ENCODE results near the gene CD320. TPM values are rescaled to one million over a fixed set of nuclear protein-coding genes. Genes with fewer than 3 reads are reported as not detected.

Gene CD320
- total RNA-seq, 1 donor = 40.1 TPM

- H3K4me3 ChIP-seq (ENCODE audit: low read depth, low read length) = no peak overlapping the region
- no peak for TF ChIP-seq CTCF (IDR thresholded peaks at IDR 0.05; ENCODE audit: insufficient read depth, low read length)
- no peak for DNase-seq (ENCODE audit: low read depth)
Measured at GRCh38 chr19:8331263-8331845, 23.2 kb upstream of the CD320 start.

GRCh38 chr19:8329996-8330395 is 21.8 kb upstream of the CD320 start:
- no peak for DNase-seq (ENCODE audit: low read depth)
- TF ChIP-seq CTCF (IDR thresholded peaks at IDR 0.05; ENCODE audit: insufficient read depth, low read length) = no peak
- H3K4me3 ChIP-seq (ENCODE audit: low read depth, low read length) = no peak overlapping the region

- no peak for DNase-seq (ENCODE audit: low read depth)
- TF ChIP-seq CTCF (IDR thresholded peaks at IDR 0.05; ENCODE audit: insufficient read depth, low read length) = no peak
- no peak overlapping the region for H3K4me3 ChIP-seq (ENCODE audit: low read depth, low read length)
Measured at GRCh38 chr19:8325454-8325853, 17.3 kb upstream of the CD320 start.

GRCh38 chr19:8324186-8325050 is 16.3 kb upstream of the CD320 start:
- DNase-seq (ENCODE audit: low read depth) = no peak
- no peak for TF ChIP-seq CTCF (IDR thresholded peaks at IDR 0.05; ENCODE audit: insufficient read depth, low read length)

GRCh38 chr19:8323781-8324185 is 15.6 kb upstream of the CD320 start:
- no peak overlapping the region for H3K4me3 ChIP-seq (ENCODE audit: low read depth, low read length)
- DNase-seq (ENCODE audit: low read depth) = no peak
- no peak for TF ChIP-seq CTCF (IDR thresholded peaks at IDR 0.05; ENCODE audit: insufficient read depth, low read length)

More at GRCh38 chr19:8324186-8325050, 16.3 kb upstream of the CD320 start:
- no peak overlapping the region for H3K4me3 ChIP-seq (ENCODE audit: low read depth, low read length)

GRCh38 chr19:8322638-8322997 is 14.5 kb upstream of the CD320 start:
- TF ChIP-seq CTCF (IDR thresholded peaks at IDR 0.05; ENCODE audit: insufficient read depth, low read length) = no peak
- H3K4me3 ChIP-seq (ENCODE audit: low read depth, low read length) = peak overlapping the region; percentile 99
- no peak for DNase-seq (ENCODE audit: low read depth)

Measured in fibroblast of the aortic adventitia (primary cell).